Measurements from ENCODE around the gene TPT1. TPM values are rescaled to one million over a fixed set of nuclear protein-coding genes. Genes with fewer than 3 reads are reported as not detected.
A peak's percentile ranks its signal among the peaks of the same experiment; 100 is the strongest.

TPT1 gene
- total and polyA plus RNA-seq, 2 of the 13 experiments (the other 11 are each of a cell fraction or from before 2014, with no cell fraction given): 2,953 to 3,594 TPM

- Histone ChIP-seq H3K79me2 (ENCODE audit: insufficient read depth, low read length) (no peaks in the 10 kb centered on the region), H3K36me3 (replicated peaks in 1 of 2; ENCODE audit: control insufficient read depth in 1 of 2, insufficient read depth in 2 of 2, low read length in 2 of 2) (no peaks in the 10 kb centered on the region), H3K4me3 (replicated peaks in 1 of 3; ENCODE audit: insufficient read depth in 1 of 3, low read depth in 2 of 3, low read length in 3 of 3) (peak overlapping the region in 2 of 3 experiments; percentile 49 to 73; a peak in 2 of 6 replicates), H3K9me3 (ENCODE audit: low read length) (no peaks in the 10 kb centered on the region), H3K4me1 (ENCODE audit: insufficient read depth, low read length) (peaks cover 36% of the 10 kb centered on the region), H3K27ac (ENCODE audit: extremely low read length, insufficient read depth, low read length) (no peak overlapping the region), H4K20me1 (ENCODE audit: insufficient read depth, low read length) (no peaks in the 10 kb centered on the region), H2AFZ (ENCODE audit: low read length) (no peak overlapping the region), H3K9ac (ENCODE audit: insufficient read depth, low read depth, low read length) (no peak overlapping the region), H3K27me3 (ENCODE audit: control insufficient read depth in 1 of 2, insufficient read depth in 2 of 2, low read length in 2 of 2) (no peaks in the 10 kb centered on the region; a peak in 1 of 5 replicates), H3K4me2 (ENCODE audit: low read depth, low read length) (peak overlapping the region; percentile 94)
- no peak for TF ChIP-seq SNRNP70 (IDR thresholded peaks at IDR 0.05; ENCODE audit: low read depth, low read length)
- no peak for TF ChIP-seq NBN (conservative IDR thresholded peaks at IDR 0.05)
- TF ChIP-seq ZBTB34 (CRISPR knock-in tag; IDR thresholded peaks at IDR 0.05): no peak
- TF ChIP-seq CHD4 (IDR thresholded peaks at IDR 0.05; ENCODE audit: borderline replicate concordance, low read length): 0 out of 2 replicates have a peak, but pooled peaks have one; percentile 10
- DNase-seq (ENCODE audit: low spot score): no peak
- CTCF ChIA-PET (ENCODE audit: low intra/inter-chr PET ratio, low total read pairs): no interaction called here
- WGBS (ENCODE audit: low lambda C conversion rate): 48% methylated on average over 5 of the region's 5 CpGs
- FAIRE-seq: no peak
- no peak for ATAC-seq
- POLR2A ChIA-PET: interaction anchor here (1.2 to 2.2 kb wide), 5 partner anchors 8 to 24 kb away, joined by 4 to 19 read pairs (median 8); partner anchors contain the start of gene TPT1
- BruUV-seq (replicated peaks): no TSS peak
- in situ Hi-C loops (cut with HindIII; ENCODE audit: extremely low pct_ligation_motif_present, low pct_unique_long_range_greater_than_20kb): no loop called here
- intact Hi-C loops (cut with micrococcal nuclease; ENCODE audit: unreplicated experiment): no loop called here
These were observed 24.0 kb downstream of the TPT1 start for GRCh38 chr13:45316996-45317395.

- H4K20me1 ChIP-seq (ENCODE audit: insufficient read depth, low read length): no peaks in the 10 kb centered on the region
- no TSS peak for BruUV-seq (replicated peaks)
- peak overlapping the region; percentile 94 for H3K4me2 ChIP-seq (ENCODE audit: low read depth, low read length)
- peak; percentile 77 for ATAC-seq
- DNase-seq (ENCODE audit: low spot score): no peak
- peak overlapping the region; percentile 60 for H3K9ac ChIP-seq (ENCODE audit: insufficient read depth, low read depth, low read length)
- peak overlapping the region; percentile 62 for H3K27ac ChIP-seq (ENCODE audit: extremely low read length, insufficient read depth, low read length)
- no peaks in the 10 kb centered on the region for H3K79me2 ChIP-seq (ENCODE audit: insufficient read depth, low read length)
- H3K27me3 ChIP-seq (ENCODE audit: control insufficient read depth in 1 of 2, insufficient read depth in 2 of 2, low read length in 2 of 2): no peaks in the 10 kb centered on the region; a peak in 1 of 5 replicates
- ChIA-PET CTCF (ENCODE audit: low intra/inter-chr PET ratio, low total read pairs) (no interaction called here), POLR2A (interaction anchor here (0.6 to 2.2 kb wide), 6 partner anchors 9 to 163 kb away, joined by 3 to 19 read pairs (median 6); partner anchors contain the start of gene TPT1)
- in situ Hi-C loops (cut with HindIII; ENCODE audit: extremely low pct_ligation_motif_present, low pct_unique_long_range_greater_than_20kb): no loop called here
- no peak overlapping the region for H2AFZ ChIP-seq (ENCODE audit: low read length)
- FAIRE-seq: peak; percentile 12
- H3K4me3 ChIP-seq (replicated peaks in 1 of 3; ENCODE audit: insufficient read depth in 1 of 3, low read depth in 2 of 3, low read length in 3 of 3): peak overlapping the region; percentile 49 to 73 (median 71)
- 4% methylated on average over 6 of the region's 6 CpGs for WGBS (ENCODE audit: low lambda C conversion rate)
- peaks cover 33% of the 10 kb centered on the region for H3K4me1 ChIP-seq (ENCODE audit: insufficient read depth, low read length)
- intact Hi-C loops (cut with micrococcal nuclease; ENCODE audit: unreplicated experiment): no loop called here
- H3K9me3 ChIP-seq (ENCODE audit: low read length): no peaks in the 10 kb centered on the region
- H3K36me3 ChIP-seq (replicated peaks in 1 of 2; ENCODE audit: control insufficient read depth in 1 of 2, insufficient read depth in 2 of 2, low read length in 2 of 2): no peaks in the 10 kb centered on the region
- 0 out of 2 replicates have a peak, but pooled peaks have one; percentile 24 for TF ChIP-seq ZNF292 (CRISPR knock-in tag; IDR thresholded peaks at IDR 0.05; ENCODE audit: borderline replicate concordance, low read depth)
- TF ChIP-seq POLR2AphosphoS5 (IDR thresholded peaks at IDR 0.05; ENCODE audit: low read depth, low read length): peak; percentile 53; the same call in 1 of the 2 replicates
- TF ChIP-seq ZNF263 (CRISPR knock-in tag; IDR thresholded peaks at IDR 0.05): peak; percentile 87
- TF ChIP-seq ZMYM4 (CRISPR knock-in tag; IDR thresholded peaks at IDR 0.05): peak; percentile 54; the same call in 1 of the 2 replicates
- no peak for TF ChIP-seq ZBTB25 (CRISPR knock-in tag; IDR thresholded peaks at IDR 0.05)
- peak; percentile 33; the same call in 1 of the 2 replicates for TF ChIP-seq POGZ (CRISPR knock-in tag; IDR thresholded peaks at IDR 0.05)
- TF ChIP-seq SALL1 (CRISPR knock-in tag; IDR thresholded peaks at IDR 0.05): peak; percentile 55
- no peak for TF ChIP-seq ZNF75D (CRISPR knock-in tag; IDR thresholded peaks at IDR 0.05; ENCODE audit: borderline replicate concordance)
- TF ChIP-seq ZBTB7B (CRISPR knock-in tag; IDR thresholded peaks at IDR 0.05): 0 out of 2 replicates have a peak, but pooled peaks have one; percentile 25
These were observed 24.6 kb downstream of the TPT1 start for GRCh38 chr13:45316338-45316737.

Data from HepG2 (cell line).